ENCODE data around the gene ADCYAP1. TPM values are rescaled to one million over a fixed set of nuclear protein-coding genes. Genes with fewer than 3 reads are reported as not detected.
"Not testable (repeated sequence)": the region's sequence is repeated elsewhere in the genome, so short reads cannot be mapped to it uniquely, and the experiment has no call there.

ADCYAP1 gene
- not detected for total RNA-seq

DNA sequence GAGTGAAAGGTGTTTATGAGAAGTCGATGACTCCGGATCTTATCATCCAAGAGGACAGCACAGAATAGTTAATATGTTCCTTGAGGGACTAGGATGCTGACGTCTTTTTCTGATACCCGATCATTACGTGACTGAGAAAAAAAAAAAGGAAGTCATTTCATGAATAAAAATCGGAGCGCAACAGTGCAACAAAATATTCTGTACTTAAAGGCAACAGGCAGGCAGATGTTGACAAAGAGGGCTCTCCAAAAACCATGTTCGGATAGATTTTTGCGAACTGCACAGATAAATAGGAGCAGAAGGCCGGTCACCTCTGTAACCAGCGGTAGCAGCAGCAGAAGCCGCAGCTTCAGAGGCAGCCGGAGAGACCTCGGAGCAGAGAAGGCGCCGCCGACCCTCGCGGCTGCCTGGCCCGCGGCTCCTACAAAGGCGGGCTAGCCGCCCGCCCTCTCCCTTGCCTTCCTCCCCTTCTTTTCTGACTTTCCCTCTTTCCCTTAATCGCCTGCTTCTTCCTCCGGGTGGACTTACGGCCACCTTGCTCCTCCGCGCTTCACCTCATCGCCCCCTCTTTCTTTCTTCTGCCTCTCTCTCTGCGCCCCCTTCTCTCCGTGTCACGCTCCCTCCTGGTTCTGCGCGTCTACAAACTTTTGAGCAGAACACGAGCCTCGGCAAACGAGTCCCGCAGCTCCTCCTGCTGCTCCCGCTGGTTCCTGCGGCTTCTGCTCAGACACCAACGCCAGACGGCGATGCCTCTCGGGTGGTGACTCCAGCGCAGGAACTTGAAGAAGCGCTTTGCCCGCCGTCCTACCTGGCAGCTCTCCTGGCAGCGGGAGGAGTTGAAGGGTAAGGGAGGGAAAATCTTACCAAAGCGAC is at the start of gene ADCYAP1:
Gene ADCYAP1, plus strand, starts transcription at position 654 of the 873 bp plus-strand sequence. CDS start 516 bp downstream, outside the sequence.
- Mint-ChIP-seq H3K36me3 (peaks cover 3% of the 10 kb centered on the region), H3K27ac (peak within 1 kb of the TSS; percentile 54), H3K4me3 (no peak within 1 kb of the TSS), H3K4me1 (peaks cover 18% of the 10 kb centered on the region), H3K9me3 (ENCODE audit: low read depth) (no peaks in the 10 kb centered on the region), H3K27me3 (peaks cover 74% of the 10 kb centered on the region)
- ATAC-seq (no peak), DNase-seq (no peak)
- CTCF ChIA-PET = no interaction called here

DNA sequence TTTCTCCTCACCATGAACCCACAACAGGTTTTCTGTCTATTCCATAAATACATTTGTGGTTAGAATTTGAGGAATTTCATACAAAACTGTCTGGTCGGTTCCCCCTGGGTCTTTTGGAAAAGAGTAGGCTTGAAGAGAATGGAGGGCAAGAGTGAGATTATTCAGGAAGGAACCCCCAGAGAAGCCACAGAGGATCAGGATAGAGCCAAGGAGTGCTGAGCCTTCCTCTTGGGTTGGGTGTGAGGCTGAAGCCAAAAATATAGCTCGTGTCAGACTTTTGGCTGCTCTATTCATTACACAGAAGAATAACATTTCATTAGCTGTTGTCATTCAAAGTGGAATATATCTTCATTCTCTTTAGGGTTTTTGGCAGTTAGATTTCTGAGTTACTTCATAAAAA is 46.7 kb upstream of the ADCYAP1 start:
- CTCF ChIA-PET = interaction anchor here (0.9 kb wide), 1 partner anchor 126 kb away, joined by 3 read pairs; no protein-coding TSS in a partner anchor
- no peaks in the 10 kb centered on the region for H3K4me1 Mint-ChIP-seq
- no peaks in the 10 kb centered on the region for H3K9me3 Mint-ChIP-seq (ENCODE audit: low read depth)
- H3K27me3 Mint-ChIP-seq = peaks cover 24% of the 10 kb centered on the region
- no peaks in the 10 kb centered on the region for H3K36me3 Mint-ChIP-seq
- H3K27ac Mint-ChIP-seq = no peak overlapping the region
- DNase-seq (no peak), ATAC-seq (no peak)
- H3K4me3 Mint-ChIP-seq = no peak overlapping the region

DNA sequence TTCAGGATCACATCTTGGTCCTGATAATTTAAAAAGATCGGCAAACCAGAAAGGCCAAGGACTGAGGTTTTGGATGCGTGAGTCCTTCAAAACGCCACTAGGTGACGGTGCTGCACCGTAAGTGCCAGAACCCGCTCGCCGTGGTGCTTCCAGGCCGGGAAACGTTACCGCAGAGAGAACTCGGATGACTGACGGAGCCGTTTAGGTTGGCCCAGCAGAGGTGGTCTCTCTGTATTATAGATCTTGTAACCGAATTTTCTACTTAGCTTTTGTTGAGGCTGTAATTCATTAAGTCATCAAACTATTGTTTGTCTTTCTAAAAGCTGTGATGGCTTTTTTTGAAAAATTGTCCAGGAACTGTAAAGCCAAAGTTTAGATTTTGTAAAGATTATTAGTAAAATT is 39.8 kb upstream of the ADCYAP1 start:
- DNase-seq (peak; percentile 74), ATAC-seq (peak; percentile 78)
- Mint-ChIP-seq H3K36me3 (no peaks in the 10 kb centered on the region), H3K27me3 (peaks cover 48% of the 10 kb centered on the region), H3K9me3 (ENCODE audit: low read depth) (no peaks in the 10 kb centered on the region), H3K4me1 (peaks cover 2% of the 10 kb centered on the region), H3K27ac (no peak overlapping the region), H3K4me3 (no peak overlapping the region)
- CTCF ChIA-PET = interaction anchor here (0.8 to 1.9 kb wide), 6 partner anchors 16 to 101 kb away, joined by 4 to 15 read pairs (median 5); no protein-coding TSS in a partner anchor

DNA sequence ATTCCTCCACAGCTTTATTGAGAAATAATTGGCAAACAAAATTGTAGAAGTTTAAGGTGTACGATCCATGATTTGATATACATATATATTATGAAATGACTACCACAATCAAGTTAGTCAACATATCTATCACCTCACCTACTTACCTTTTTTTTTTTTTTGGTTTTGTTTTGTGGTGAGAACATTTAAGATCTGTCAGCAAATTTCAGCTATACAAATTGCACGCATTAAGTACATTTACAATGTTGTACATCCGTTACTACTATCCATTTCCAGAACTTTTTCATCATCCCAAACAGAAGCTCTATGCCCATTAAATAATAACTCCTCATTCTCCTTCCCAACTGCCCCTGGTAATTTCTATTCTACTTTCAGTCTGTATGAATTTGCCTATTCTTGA is 37.4 kb upstream of the ADCYAP1 start:
- ATAC-seq (no peak), DNase-seq (no peak)
- peaks cover 36% of the 10 kb centered on the region for H3K27me3 Mint-ChIP-seq
- H3K4me1 Mint-ChIP-seq = peaks cover 2% of the 10 kb centered on the region
- no peaks in the 10 kb centered on the region for H3K36me3 Mint-ChIP-seq
- H3K9me3 Mint-ChIP-seq (ENCODE audit: low read depth) = no peaks in the 10 kb centered on the region
- CTCF ChIA-PET = interaction anchor here (1.4 kb wide), 1 partner anchor 12 kb away, joined by 3 read pairs; no protein-coding TSS in a partner anchor
- no peak overlapping the region for H3K4me3 Mint-ChIP-seq
- H3K27ac Mint-ChIP-seq = no peak overlapping the region

DNA sequence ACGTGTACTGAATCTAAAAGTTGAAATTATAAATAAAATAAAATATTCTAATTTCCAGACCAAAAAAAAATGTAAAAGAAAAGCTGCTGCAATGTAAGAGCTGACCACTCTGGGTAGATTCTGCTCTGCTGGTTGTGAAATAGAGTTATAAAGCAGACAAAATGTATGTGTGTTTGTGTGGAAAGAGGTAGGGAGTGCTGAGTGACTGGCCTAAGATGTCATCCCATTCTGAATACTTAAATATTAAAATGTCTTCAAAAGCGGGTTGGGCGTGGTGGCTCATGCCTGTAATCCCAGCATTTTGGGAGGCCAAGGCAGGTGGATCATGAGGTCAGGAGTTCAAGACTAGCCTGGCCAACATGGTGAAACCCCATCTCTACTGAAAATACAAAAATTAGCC is 31.2 kb upstream of the ADCYAP1 start:
- H3K4me1 Mint-ChIP-seq = peaks cover 11% of the 10 kb centered on the region
- not testable (repeated sequence) for ATAC-seq; H3K27ac Mint-ChIP-seq; DNase-seq; H3K36me3 Mint-ChIP-seq; H3K9me3 Mint-ChIP-seq (ENCODE audit: low read depth); H3K27me3 Mint-ChIP-seq
- peak overlapping the region; percentile 68 for H3K4me3 Mint-ChIP-seq
- CTCF ChIA-PET = interaction anchor here (1.2 kb wide), 1 partner anchor 84 kb away, joined by 3 read pairs; no protein-coding TSS in a partner anchor

DNA sequence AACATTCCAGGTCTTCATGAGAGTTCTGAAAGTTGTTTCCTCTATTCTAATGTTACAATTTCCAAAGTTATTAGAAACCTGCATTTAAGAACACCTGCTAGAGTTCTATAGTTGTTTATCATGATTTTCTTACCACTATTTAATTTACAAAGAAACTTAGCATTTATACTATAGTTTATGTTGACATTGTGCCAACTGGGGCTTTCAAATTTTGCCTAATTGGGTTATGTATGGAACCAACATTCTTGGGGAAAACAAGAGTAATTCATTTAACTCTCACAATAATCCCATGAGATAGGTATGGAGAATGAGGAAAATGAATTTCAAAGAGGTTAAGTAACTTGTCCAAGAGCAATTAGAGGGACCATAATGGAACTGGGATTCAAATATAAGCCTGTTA is 28.8 kb upstream of the ADCYAP1 start:
- Mint-ChIP-seq H3K27ac (no peak overlapping the region), H3K36me3 (peaks cover 4% of the 10 kb centered on the region), H3K27me3 (no peaks in the 10 kb centered on the region), H3K4me1 (peaks cover 11% of the 10 kb centered on the region), H3K9me3 (ENCODE audit: low read depth) (no peaks in the 10 kb centered on the region), H3K4me3 (no peak overlapping the region)
- no peak for DNase-seq
- ATAC-seq = no peak
- CTCF ChIA-PET = interaction anchor here (1.0 kb wide), 1 partner anchor 714 kb away, joined by 3 read pairs; no protein-coding TSS in a partner anchor

DNA sequence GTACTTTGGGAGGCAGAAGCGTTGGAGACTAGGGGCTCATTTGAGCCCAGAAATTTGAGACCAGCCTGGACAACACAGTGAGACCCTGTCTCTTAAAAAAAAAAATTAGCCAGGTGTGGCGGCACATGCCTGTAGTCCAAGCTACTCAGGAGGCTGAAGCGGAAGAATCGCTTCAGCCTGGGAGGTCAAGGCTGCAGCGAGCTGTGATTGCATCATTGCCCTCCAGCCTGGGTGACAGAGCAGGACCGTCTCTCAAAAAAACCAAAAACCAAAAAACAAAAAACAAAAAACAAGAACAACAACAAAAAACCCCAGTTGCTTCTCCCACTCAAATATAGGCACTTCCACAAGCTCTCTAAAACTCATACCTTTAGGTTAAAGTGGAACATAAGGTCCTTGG is 27.4 kb upstream of the ADCYAP1 start:
- Mint-ChIP-seq H3K36me3 (peaks cover 4% of the 10 kb centered on the region), H3K4me3 (no peak overlapping the region), H3K27ac (no peak overlapping the region), H3K9me3 (ENCODE audit: low read depth) (no peaks in the 10 kb centered on the region), H3K4me1 (peaks cover 11% of the 10 kb centered on the region), H3K27me3 (no peaks in the 10 kb centered on the region)
- DNase-seq (no peak), ATAC-seq (no peak)
- CTCF ChIA-PET = no interaction called here

DNA sequence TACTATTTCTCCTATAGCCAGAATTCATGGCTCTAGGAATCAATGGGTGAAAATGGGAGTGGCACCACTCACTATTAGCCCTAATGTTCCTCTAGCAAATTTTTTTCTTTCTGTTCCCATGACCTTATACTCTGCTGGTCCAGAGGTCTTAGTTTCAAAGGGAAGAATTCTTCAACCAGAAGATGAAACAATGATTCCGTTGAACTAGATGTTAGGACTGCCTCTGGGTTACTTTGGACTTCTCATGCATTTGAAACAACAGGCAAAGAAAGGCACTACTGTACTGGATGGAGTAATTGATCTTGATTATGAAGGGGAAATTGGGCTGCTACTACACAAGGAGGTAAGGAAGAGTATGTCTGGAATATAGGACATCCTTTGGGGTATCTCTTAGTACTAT is 18.6 kb upstream of the ADCYAP1 start:
- ATAC-seq (no peak), DNase-seq (no peak)
- Mint-ChIP-seq H3K9me3 (ENCODE audit: low read depth) (no peaks in the 10 kb centered on the region), H3K27me3 (peaks cover 3% of the 10 kb centered on the region), H3K4me1 (no peaks in the 10 kb centered on the region), H3K27ac (no peak overlapping the region), H3K4me3 (no peak overlapping the region), H3K36me3 (no peaks in the 10 kb centered on the region)
- CTCF ChIA-PET = no interaction called here

DNA sequence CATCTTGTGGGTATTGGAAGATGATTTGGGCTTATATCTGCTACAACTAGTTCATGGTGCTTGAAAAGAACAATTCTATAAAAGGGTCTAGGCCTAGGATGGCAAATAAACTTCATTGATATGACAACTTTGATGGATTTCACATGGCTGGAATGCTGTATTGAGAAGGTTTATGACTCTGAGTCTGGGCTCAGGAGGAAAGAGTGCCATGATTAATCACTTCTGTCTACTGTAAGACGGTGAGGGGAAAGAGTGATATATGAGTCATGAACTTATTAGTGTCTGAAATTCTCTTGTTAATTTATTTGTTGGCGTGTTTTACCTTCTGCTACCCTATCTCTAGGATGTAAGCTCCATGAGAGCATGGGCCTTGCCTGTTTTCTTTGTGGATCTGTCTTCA is 17.0 kb upstream of the ADCYAP1 start:
- no peak overlapping the region for H3K4me3 Mint-ChIP-seq
- no peaks in the 10 kb centered on the region for H3K4me1 Mint-ChIP-seq
- H3K36me3 Mint-ChIP-seq = no peaks in the 10 kb centered on the region
- DNase-seq (no peak), ATAC-seq (no peak)
- CTCF ChIA-PET = no interaction called here
- no peaks in the 10 kb centered on the region for H3K9me3 Mint-ChIP-seq (ENCODE audit: low read depth)
- H3K27ac Mint-ChIP-seq = no peak overlapping the region
- peaks cover 8% of the 10 kb centered on the region for H3K27me3 Mint-ChIP-seq

DNA sequence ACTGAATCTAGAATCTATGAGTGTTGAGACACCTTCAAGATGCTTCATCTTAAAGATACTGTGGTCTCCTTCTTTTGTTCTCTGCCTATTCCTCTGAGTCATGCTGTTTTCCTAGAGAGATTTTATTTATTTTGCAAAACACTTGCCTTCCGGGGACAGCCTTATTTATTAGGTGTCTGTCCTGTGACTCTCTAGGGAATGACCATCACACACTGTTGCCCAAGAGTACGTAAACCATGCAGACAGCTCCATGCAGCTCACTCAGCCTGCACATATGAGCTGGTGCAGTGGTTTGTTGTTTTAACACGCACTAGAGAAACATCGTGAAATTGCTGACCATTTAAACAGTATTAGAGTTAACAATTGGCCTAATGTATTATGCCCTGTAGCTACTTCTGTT is 12.4 kb upstream of the ADCYAP1 start:
- CTCF ChIA-PET = no interaction called here
- Mint-ChIP-seq H3K9me3 (ENCODE audit: low read depth) (no peaks in the 10 kb centered on the region), H3K4me1 (no peaks in the 10 kb centered on the region), H3K27me3 (peaks cover 16% of the 10 kb centered on the region), H3K36me3 (no peaks in the 10 kb centered on the region), H3K27ac (no peak overlapping the region), H3K4me3 (no peak overlapping the region)
- DNase-seq (no peak), ATAC-seq (no peak)

DNA sequence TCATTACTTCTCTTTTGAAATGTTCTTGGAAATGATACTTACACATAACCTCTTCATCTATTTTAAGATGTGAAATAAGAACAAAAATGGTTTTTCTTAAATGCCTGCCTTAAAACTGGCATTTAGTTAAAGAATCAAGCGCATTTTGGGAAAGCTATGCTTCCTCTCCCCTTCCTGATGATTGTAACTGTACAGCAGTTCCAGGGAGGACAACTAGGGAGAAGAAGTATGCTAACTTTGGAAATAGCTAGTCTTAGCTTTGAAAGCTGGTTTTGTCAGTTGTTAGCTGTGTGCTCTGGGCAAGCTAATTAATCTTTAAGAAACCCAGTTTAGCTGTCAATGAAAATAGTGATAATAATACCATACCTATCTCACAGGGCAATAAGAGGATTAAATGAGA is 8.4 kb upstream of the ADCYAP1 start:
- Mint-ChIP-seq H3K36me3 (no peaks in the 10 kb centered on the region), H3K4me3 (no peak overlapping the region), H3K4me1 (no peaks in the 10 kb centered on the region), H3K27ac (no peak overlapping the region), H3K27me3 (peaks cover 29% of the 10 kb centered on the region), H3K9me3 (ENCODE audit: low read depth) (no peaks in the 10 kb centered on the region)
- CTCF ChIA-PET = no interaction called here
- ATAC-seq (no peak), DNase-seq (no peak)

DNA sequence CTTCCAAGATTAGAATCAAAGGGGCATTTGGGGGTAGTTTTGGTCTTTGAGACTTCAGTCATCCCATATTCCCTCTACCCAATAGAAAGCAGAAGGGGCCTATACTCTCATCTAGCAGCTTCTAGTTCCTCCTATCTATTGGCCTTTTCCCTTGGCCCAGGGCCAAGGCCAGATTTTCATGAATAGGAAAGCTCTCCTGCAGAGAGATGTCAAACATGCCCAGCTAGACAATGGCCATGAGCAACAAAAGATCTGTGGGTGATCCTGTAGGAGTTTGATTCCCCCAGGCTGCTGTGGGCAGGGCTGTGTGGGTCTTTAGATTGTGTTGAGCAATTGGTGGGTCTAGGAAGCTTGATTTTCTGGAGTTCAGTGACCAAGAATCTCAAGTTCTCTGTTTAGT is 2.9 kb upstream of the ADCYAP1 start:
- peaks cover 8% of the 10 kb centered on the region for H3K4me1 Mint-ChIP-seq
- H3K9me3 Mint-ChIP-seq (ENCODE audit: low read depth) = no peaks in the 10 kb centered on the region
- CTCF ChIA-PET = no interaction called here
- H3K4me3 Mint-ChIP-seq = no peak overlapping the region
- ATAC-seq = no peak
- no peak for DNase-seq
- peaks cover 2% of the 10 kb centered on the region for H3K36me3 Mint-ChIP-seq
- H3K27ac Mint-ChIP-seq = no peak overlapping the region
- peaks cover 64% of the 10 kb centered on the region for H3K27me3 Mint-ChIP-seq

DNA sequence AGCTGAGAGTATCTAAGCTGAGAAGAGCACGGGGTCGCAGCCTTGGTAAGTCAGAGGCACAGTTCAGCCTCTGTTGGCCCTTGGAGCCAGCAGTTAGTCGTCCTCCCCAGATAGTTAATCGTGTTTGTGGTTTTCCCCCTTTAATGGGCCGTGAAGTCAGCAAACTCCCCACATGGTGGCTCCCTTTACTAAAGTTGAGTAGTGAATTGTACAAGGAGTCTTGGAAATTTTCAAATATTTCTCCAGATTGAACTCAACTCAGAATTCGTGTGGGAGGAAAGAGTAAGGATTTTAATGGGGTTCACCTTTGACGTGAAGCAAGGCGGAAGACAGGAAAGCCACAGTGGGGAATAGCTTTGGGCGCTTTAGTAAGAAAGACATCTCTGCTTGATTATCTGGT is 2.4 kb upstream of the ADCYAP1 start:
- Mint-ChIP-seq H3K4me1 (peaks cover 11% of the 10 kb centered on the region), H3K4me3 (no peak overlapping the region), H3K36me3 (peaks cover 2% of the 10 kb centered on the region), H3K27ac (no peak overlapping the region), H3K9me3 (ENCODE audit: low read depth) (no peaks in the 10 kb centered on the region), H3K27me3 (peaks cover 66% of the 10 kb centered on the region)
- CTCF ChIA-PET = no interaction called here
- no peak for ATAC-seq
- DNase-seq = no peak

DNA sequence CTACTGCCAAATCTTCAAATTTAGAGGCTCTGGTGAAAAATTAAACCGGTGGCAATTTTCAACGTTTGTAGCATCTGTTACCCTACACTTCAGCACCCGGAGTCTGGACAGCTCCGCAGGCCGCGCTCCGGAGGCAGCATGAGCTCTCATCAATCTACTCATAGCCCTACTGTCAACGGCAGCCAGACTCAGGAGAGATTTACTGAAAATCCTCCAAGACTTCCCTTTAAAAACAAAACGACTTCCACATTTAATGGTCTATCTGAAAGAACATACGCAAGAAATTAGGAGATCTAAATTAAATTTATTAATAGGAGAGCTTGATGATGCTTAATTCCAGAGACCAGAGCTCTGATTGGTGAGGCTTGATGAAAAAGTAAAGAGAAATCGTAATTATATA is 970 bp upstream of the ADCYAP1 start:
- H3K4me1 Mint-ChIP-seq = peaks cover 15% of the 10 kb centered on the region
- CTCF ChIA-PET = no interaction called here

More for the DNA sequence above, 970 bp upstream of the ADCYAP1 start:
- Mint-ChIP-seq H3K9me3 (ENCODE audit: low read depth) (no peaks in the 10 kb centered on the region), H3K27me3 (peaks cover 73% of the 10 kb centered on the region), H3K4me3 (no peak overlapping the region), H3K27ac (peak overlapping the region; percentile 54), H3K36me3 (peaks cover 2% of the 10 kb centered on the region)
- ATAC-seq (no peak), DNase-seq (peak; percentile 62)
